Endothelial cell of umbilical vein (primary cell): ENCODE measurements around the gene COMP. TPM values are rescaled to one million over a fixed set of nuclear protein-coding genes. Genes with fewer than 3 reads are reported as not detected.

Source experiments
- BruUV-seq: library from RNA; stranded (reverse); fragments of 400-500 nt; replicated peaks from 2 replicates; lab custom pipeline; 2021; lab: Mats Ljungman, UMichigan
- CTCF ChIA-PET: fragments of 300-600, 350-600 bp; sonication (Branson Sonifier 250); formaldehyde crosslinking; loops from one replicate; lab custom pipeline; 2021; ENCODE audit warnings: antibody characterized with exemption, inconsistent platforms; lab: Charles Lee
- POLR2A ChIA-PET: fragments of 300-600, 350-600 bp; sonication (Branson Sonifier 250); formaldehyde crosslinking; loops from one replicate; lab custom pipeline; 2021; ENCODE audit warnings: antibody characterized with exemption, inconsistent platforms; lab: Charles Lee
- DNase-seq: peaks from one replicate; pipeline ENCODE4 v3.0.0-alpha.2; 2011; ENCODE audit warnings: low read depth, low spot score
- FAIRE-seq: peaks from 2 replicates; lab custom pipeline; 2011; peaks lifted over from hg19 to GRCh38; lab: Jason Lieb, UNC
- H2AFZ ChIP-seq: 2 replicates; pipeline ENCODE4 v1.6.0; 2012; ENCODE audit warnings: low read depth, low read length, control low read depth, inconsistent platforms
- H3K27ac ChIP-seq: 2 replicates; pipeline ENCODE4 v1.5.1; 2011; ENCODE audit warnings: low read depth, mild to moderate bottlenecking, control low read depth, low read length, moderate library complexity; ENCODE audit not compliant: insufficient read depth
- H3K27me3 ChIP-seq, 2 experiments: 2 replicates each; pipeline versions ENCODE4 v1.6.0 to v1.6.1; 2011; ENCODE audit warnings: low read length in 2 of 2, mixed read lengths in 1 of 2; ENCODE audit not compliant: control insufficient read depth in 2 of 2, insufficient read depth in 2 of 2
- H3K36me3 ChIP-seq, 2 experiments: 2 replicates in 1 of 2; 3 replicates in 1 of 2; pipeline ENCODE4 v1.5.1; 2011; ENCODE audit warnings: low read length in 2 of 2, mild to moderate bottlenecking in 1 of 2, moderate library complexity in 1 of 2; ENCODE audit not compliant: control insufficient read depth in 2 of 2, insufficient read depth in 2 of 2; ENCODE audit errors: extremely low read depth in 1 of 2
- H3K4me1 ChIP-seq: 3 replicates; pipeline ENCODE4 v1.5.1; 2011; ENCODE audit warnings: mild to moderate bottlenecking, low read length; ENCODE audit not compliant: control insufficient read depth, insufficient read depth; ENCODE audit errors: extremely low read depth
- H3K4me2 ChIP-seq: 2 replicates; pipeline ENCODE4 v1.6.1; 2011; ENCODE audit warnings: low read length, control low read depth, mixed read lengths; ENCODE audit not compliant: insufficient read depth
- H3K4me3 ChIP-seq, 3 experiments: fragments of 200-600 bp in 1 of 3; sonication (generic), shearing (Covaris generic) in 1 of 3; replicated peaks in 1 of 3; 2 replicates each; pipeline ENCODE4 v1.5.1; 2011 to 2016; ENCODE audit warnings: control low read depth in 3 of 3, low read length in 3 of 3, mild to moderate bottlenecking in 2 of 3, inconsistent platforms in 1 of 3, low read depth in 1 of 3, moderate library complexity in 1 of 3; ENCODE audit not compliant: insufficient read depth in 1 of 3
- H3K79me2 ChIP-seq: 2 replicates; pipeline ENCODE4 v1.6.0; 2012; ENCODE audit warnings: low read length, inconsistent platforms; ENCODE audit not compliant: control insufficient read depth, insufficient read depth
- H3K9ac ChIP-seq: replicated peaks from 2 replicates; pipeline ENCODE3; 2011; ENCODE audit warnings: low read length, control low read depth; ENCODE audit not compliant: insufficient read depth; ENCODE audit errors: extremely low read depth
- H3K9me1 ChIP-seq: replicated peaks from 3 replicates; pipeline ENCODE4 v1.6.0; 2011; ENCODE audit warnings: mild to moderate bottlenecking, low read length; ENCODE audit not compliant: control insufficient read depth, insufficient read depth; ENCODE audit errors: extremely low read depth
- H3K9me3 ChIP-seq: replicated peaks from 2 replicates; pipeline ENCODE4 v1.5.1; 2012; ENCODE audit warnings: low read length, inconsistent platforms; ENCODE audit not compliant: control insufficient read depth, insufficient read depth
- H4K20me1 ChIP-seq: replicated peaks from 2 replicates; pipeline ENCODE3; 2011; ENCODE audit warnings: mild to moderate bottlenecking, low read length; ENCODE audit not compliant: control insufficient read depth, insufficient read depth; ENCODE audit errors: extremely low read depth
- EZH2 ChIP-seq: IDR thresholded peaks from 2 replicates; pipeline ENCODE4 v1.6.1; 2012; ENCODE audit warnings: borderline replicate concordance, low read depth, mild to moderate bottlenecking, moderate library complexity, low read length, inconsistent platforms; ENCODE audit not compliant: severe bottlenecking
- FOS ChIP-seq: IDR thresholded peaks from 2 replicates; pipeline ENCODE4 v1.6.1; 2011; ENCODE audit warnings: mild to moderate bottlenecking, low read length, moderate library complexity, borderline replicate concordance; ENCODE audit not compliant: insufficient read depth
- GATA2 ChIP-seq: IDR thresholded peaks from 2 replicates; pipeline ENCODE4 v1.7.0; 2011; ENCODE audit warnings: low read depth, mild to moderate bottlenecking, moderate library complexity, mixed read lengths, low read length; ENCODE audit not compliant: insufficient read length, insufficient read depth
- JUN ChIP-seq: IDR thresholded peaks from 2 replicates; pipeline ENCODE4 v1.6.1; 2011; ENCODE audit warnings: borderline replicate concordance, low read depth; ENCODE audit not compliant: insufficient read length, insufficient read depth
- MYC ChIP-seq: IDR thresholded peaks from one replicate; pipeline ENCODE4 v1.6.1; 2011; ENCODE audit warnings: mild to moderate bottlenecking, low read depth, low read length
- POLR2A ChIP-seq: IDR thresholded peaks from 2 replicates; pipeline ENCODE4 v1.6.1; 2012; ENCODE audit warnings: low read depth, mild to moderate bottlenecking, control low read depth, low read length
- POLR2AphosphoS5 ChIP-seq: IDR thresholded peaks from 2 replicates; pipeline ENCODE4 v1.6.1; 2012; ENCODE audit warnings: low read depth, mild to moderate bottlenecking, control low read depth, low read length, moderate library complexity; ENCODE audit not compliant: insufficient read depth
- dilution Hi-C: fragments of 300-500 bp; cut with MboI; formaldehyde crosslinking; loops from one replicate; pipeline ENCODE4 v1.15.0; 2019; ENCODE audit warnings: low sequenced_read_pairs; ENCODE audit not compliant: extremely low pct_ligation_motif_present
- intact Hi-C: fragments of 100-400 bp; cut with micrococcal nuclease; formaldehyde crosslinking; loops from one replicate; pipeline ENCODE4 v1.10.0; 2022
- polyA plus RNA-seq, 4 experiments: library from polyadenylated mRNA; depleted of rRNA in 3 of 4; stranded (reverse) in 3 of 4; unstranded in 1 of 4; fragments of >200 nt; gene quantifications; 2 replicates each; pipeline versions ENCODE4 v1.2.1 to v1.2.3, GENCODE V29; 2011 to 2012; ENCODE audit warnings: missing spikeins in 1 of 4
- total RNA-seq: library from RNA; stranded (reverse); gene quantifications from 2 replicates; pipeline ENCODE4 v1.2.3, GENCODE V29; 2021
- TF ChIP-seq, protein P1 (sequence below), 2 donors: IDR thresholded peaks; 1 replicate in 1 of 2; 2 replicates in 1 of 2; pipeline ENCODE4 v1.5.1; 2011; ENCODE audit warnings: low read length in 2 of 2, mild to moderate bottlenecking in 2 of 2, moderate library complexity in 2 of 2, control low read depth in 1 of 2, inconsistent platforms in 1 of 2, low read depth in 1 of 2; ENCODE audit not compliant: insufficient read depth in 1 of 2; ENCODE audit errors: extremely low read depth in 1 of 2
- TF ChIP-seq, protein P2 (sequence below): IDR thresholded peaks from 2 replicates; pipeline ENCODE4 v1.6.1; 2011; ENCODE audit not compliant: insufficient read depth, insufficient read length

The COMP gene
- total and polyA plus RNA-seq, 2 donors (not counting 3 experiments of a cell fraction or from before 2014, with no cell fraction given), result not detected

DNA sequence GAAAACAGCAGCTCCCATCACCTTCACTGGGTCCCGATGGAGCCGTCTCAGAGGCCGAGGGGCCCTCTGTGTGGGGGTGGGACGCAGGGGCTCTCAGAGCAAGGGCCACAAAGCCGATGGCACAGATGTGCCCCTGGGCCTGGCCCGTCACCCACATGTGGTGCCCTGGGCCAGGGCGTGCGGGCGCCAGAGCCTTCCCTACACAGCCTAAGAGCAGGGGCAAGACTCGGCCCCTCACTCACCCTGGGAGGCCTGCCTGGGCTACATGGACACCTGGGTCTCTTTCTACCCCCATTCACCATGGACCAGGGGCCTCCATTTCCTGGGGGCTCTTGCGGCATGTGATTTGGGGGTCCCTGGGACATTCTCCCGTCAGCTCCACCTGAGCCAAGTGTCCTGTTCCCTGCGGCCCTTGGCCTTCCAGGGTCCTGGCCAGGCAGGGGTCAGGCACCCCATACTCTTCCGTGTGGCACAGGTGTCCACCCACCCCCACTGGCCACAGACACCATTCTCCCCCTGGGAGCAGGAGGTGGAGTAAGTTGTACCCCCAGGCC, 10.0 kb downstream of the COMP start:
- FAIRE-seq, result no peak
- CTCF ChIA-PET, result interaction anchor here (0.5 to 1.0 kb wide), 4 partner anchors 43 to 67 kb away, joined by 3 to 4 read pairs (median 3); no protein-coding TSS in a partner anchor
- BruUV-seq, result no TSS peak
- intact Hi-C loops, result no loop called here
- Histone ChIP-seq H3K9ac (no peak overlapping the region), H3K9me1 (no peaks in the 10 kb centered on the region), H3K9me3 (no peaks in the 10 kb centered on the region), H3K4me1 (no peaks in the 10 kb centered on the region), H4K20me1 (no peaks in the 10 kb centered on the region), H3K27ac (no peak overlapping the region), H3K27me3 (peaks cover 8 to 13% of the 10 kb centered on the region in 2 experiments), H3K4me2 (no peak overlapping the region), H3K79me2 (no peaks in the 10 kb centered on the region), H3K36me3 (no peaks in the 10 kb centered on the region), H2AFZ (no peak overlapping the region), H3K4me3 (no peak overlapping the region)
- no peak for DNase-seq
- dilution Hi-C loops, result no loop called here
- POLR2A ChIA-PET, result no interaction called here
- TF ChIP-seq, protein P1, sequence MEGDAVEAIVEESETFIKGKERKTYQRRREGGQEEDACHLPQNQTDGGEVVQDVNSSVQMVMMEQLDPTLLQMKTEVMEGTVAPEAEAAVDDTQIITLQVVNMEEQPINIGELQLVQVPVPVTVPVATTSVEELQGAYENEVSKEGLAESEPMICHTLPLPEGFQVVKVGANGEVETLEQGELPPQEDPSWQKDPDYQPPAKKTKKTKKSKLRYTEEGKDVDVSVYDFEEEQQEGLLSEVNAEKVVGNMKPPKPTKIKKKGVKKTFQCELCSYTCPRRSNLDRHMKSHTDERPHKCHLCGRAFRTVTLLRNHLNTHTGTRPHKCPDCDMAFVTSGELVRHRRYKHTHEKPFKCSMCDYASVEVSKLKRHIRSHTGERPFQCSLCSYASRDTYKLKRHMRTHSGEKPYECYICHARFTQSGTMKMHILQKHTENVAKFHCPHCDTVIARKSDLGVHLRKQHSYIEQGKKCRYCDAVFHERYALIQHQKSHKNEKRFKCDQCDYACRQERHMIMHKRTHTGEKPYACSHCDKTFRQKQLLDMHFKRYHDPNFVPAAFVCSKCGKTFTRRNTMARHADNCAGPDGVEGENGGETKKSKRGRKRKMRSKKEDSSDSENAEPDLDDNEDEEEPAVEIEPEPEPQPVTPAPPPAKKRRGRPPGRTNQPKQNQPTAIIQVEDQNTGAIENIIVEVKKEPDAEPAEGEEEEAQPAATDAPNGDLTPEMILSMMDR (IDR thresholded peaks at IDR 0.05; ENCODE audit: extremely low read depth in 1 of 2, insufficient read depth in 1 of 2, low read depth in 1 of 2, low read length in 2 of 2), result no peak
- TF ChIP-seq POLR2AphosphoS5, result no peak
- no peak for TF ChIP-seq JUN
- TF ChIP-seq FOS, result no peak
- TF ChIP-seq, protein P2, sequence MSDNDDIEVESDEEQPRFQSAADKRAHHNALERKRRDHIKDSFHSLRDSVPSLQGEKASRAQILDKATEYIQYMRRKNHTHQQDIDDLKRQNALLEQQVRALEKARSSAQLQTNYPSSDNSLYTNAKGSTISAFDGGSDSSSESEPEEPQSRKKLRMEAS, result no peak
- TF ChIP-seq EZH2, result no peak
- no peak for TF ChIP-seq MYC
- no peak for TF ChIP-seq GATA2
- TF ChIP-seq POLR2A, result no peak
